ENCODE measurements around the gene MYO7B.

The MYO7B gene

GRCh38 chr2:127588241-127588640 lies 52.8 kb downstream of the MYO7B start:
- no peaks in the 10 kb centered on the region for H3K27me3 ChIP-seq (ENCODE audit: control insufficient read depth, insufficient read depth, low read length)
- DNase-seq (ENCODE audit: low read depth, low spot score) = no peak
- no peaks in the 10 kb centered on the region for H3K36me3 ChIP-seq (ENCODE audit: control insufficient read depth, insufficient read depth, low read length)
- no peaks in the 10 kb centered on the region for H3K4me1 ChIP-seq (ENCODE audit: control insufficient read depth, insufficient read depth, low read length)
- no peaks in the 10 kb centered on the region for H3K9me3 ChIP-seq (ENCODE audit: control insufficient read depth, insufficient read depth, low read length)
- no peak overlapping the region for H3K27ac ChIP-seq (ENCODE audit: low read length)
- no peak overlapping the region for H3K4me3 ChIP-seq (ENCODE audit: low read length)
- WGBS (ENCODE audit: insufficient coverage, insufficient read length) = no CpG with 5 or more reads among the region's 5 CpGs

GRCh38 chr2:127589358-127589757 lies 53.9 kb downstream of the MYO7B start:
- no peak overlapping the region for H3K27ac ChIP-seq (ENCODE audit: low read length)
- no peaks in the 10 kb centered on the region for H3K36me3 ChIP-seq (ENCODE audit: control insufficient read depth, insufficient read depth, low read length)
- no peaks in the 10 kb centered on the region for H3K4me1 ChIP-seq (ENCODE audit: control insufficient read depth, insufficient read depth, low read length)
- no peaks in the 10 kb centered on the region for H3K27me3 ChIP-seq (ENCODE audit: control insufficient read depth, insufficient read depth, low read length)
- no peak overlapping the region for H3K4me3 ChIP-seq (ENCODE audit: low read length)
- WGBS (ENCODE audit: insufficient coverage, insufficient read length) = no CpG with 5 or more reads among the region's 3 CpGs
- DNase-seq (ENCODE audit: low read depth, low spot score) = no peak
- H3K9me3 ChIP-seq (ENCODE audit: control insufficient read depth, insufficient read depth, low read length) = no peaks in the 10 kb centered on the region

GRCh38 chr2:127589841-127590240 lies 54.4 kb downstream of the MYO7B start:
- no peaks in the 10 kb centered on the region for H3K9me3 ChIP-seq (ENCODE audit: control insufficient read depth, insufficient read depth, low read length)
- no peaks in the 10 kb centered on the region for H3K36me3 ChIP-seq (ENCODE audit: control insufficient read depth, insufficient read depth, low read length)
- H3K27ac ChIP-seq (ENCODE audit: low read length) = no peak overlapping the region
- DNase-seq (ENCODE audit: low read depth, low spot score) = no peak
- WGBS (ENCODE audit: insufficient coverage, insufficient read length) = no CpG with 5 or more reads among the region's 5 CpGs
- H3K27me3 ChIP-seq (ENCODE audit: control insufficient read depth, insufficient read depth, low read length) = no peaks in the 10 kb centered on the region
- H3K4me3 ChIP-seq (ENCODE audit: low read length) = no peak overlapping the region
- no peaks in the 10 kb centered on the region for H3K4me1 ChIP-seq (ENCODE audit: control insufficient read depth, insufficient read depth, low read length)

GRCh38 chr2:127590386-127591190 lies 55.1 kb downstream of the MYO7B start:
- WGBS (ENCODE audit: insufficient coverage, insufficient read length) = no CpG with 5 or more reads among the region's 8 CpGs
- H3K27me3 ChIP-seq (ENCODE audit: control insufficient read depth, insufficient read depth, low read length) = no peaks in the 10 kb centered on the region
- H3K4me3 ChIP-seq (ENCODE audit: low read length) = no peak overlapping the region
- H3K36me3 ChIP-seq (ENCODE audit: control insufficient read depth, insufficient read depth, low read length) = no peaks in the 10 kb centered on the region
- H3K4me1 ChIP-seq (ENCODE audit: control insufficient read depth, insufficient read depth, low read length) = no peaks in the 10 kb centered on the region
- no peak for DNase-seq (ENCODE audit: low read depth, low spot score)
- no peak overlapping the region for H3K27ac ChIP-seq (ENCODE audit: low read length)
- no peaks in the 10 kb centered on the region for H3K9me3 ChIP-seq (ENCODE audit: control insufficient read depth, insufficient read depth, low read length)

- no CpG with 5 or more reads among the region's 10 CpGs for WGBS (ENCODE audit: insufficient coverage, insufficient read length)
- Histone ChIP-seq H3K4me3 (ENCODE audit: low read length) (no peak overlapping the region), H3K27me3 (ENCODE audit: control insufficient read depth, insufficient read depth, low read length) (no peaks in the 10 kb centered on the region), H3K9me3 (ENCODE audit: control insufficient read depth, insufficient read depth, low read length) (no peaks in the 10 kb centered on the region), H3K36me3 (ENCODE audit: control insufficient read depth, insufficient read depth, low read length) (no peaks in the 10 kb centered on the region), H3K27ac (ENCODE audit: low read length) (no peak overlapping the region), H3K4me1 (ENCODE audit: control insufficient read depth, insufficient read depth, low read length) (no peaks in the 10 kb centered on the region)
- DNase-seq (ENCODE audit: low read depth, low spot score) = peak; percentile 91
Measured at GRCh38 chr2:127591221-127591923, 55.9 kb downstream of the MYO7B start.

GRCh38 chr2:127592761-127593227 lies 57.3 kb downstream of the MYO7B start:
- WGBS (ENCODE audit: insufficient coverage, insufficient read length) = no CpG with 5 or more reads among the region's 37 CpGs

GRCh38 chr2:127593228-127594115 lies 58.0 kb downstream of the MYO7B start:
- WGBS (ENCODE audit: insufficient coverage, insufficient read length) = no CpG with 5 or more reads among the region's 27 CpGs
- no peak overlapping the region for H3K4me3 ChIP-seq (ENCODE audit: low read length)
- no peak for DNase-seq (ENCODE audit: low read depth, low spot score)
- H3K36me3 ChIP-seq (ENCODE audit: control insufficient read depth, insufficient read depth, low read length) = no peaks in the 10 kb centered on the region
- H3K27me3 ChIP-seq (ENCODE audit: control insufficient read depth, insufficient read depth, low read length) = no peaks in the 10 kb centered on the region
- no peak overlapping the region for H3K27ac ChIP-seq (ENCODE audit: low read length)
- no peaks in the 10 kb centered on the region for H3K9me3 ChIP-seq (ENCODE audit: control insufficient read depth, insufficient read depth, low read length)
- no peaks in the 10 kb centered on the region for H3K4me1 ChIP-seq (ENCODE audit: control insufficient read depth, insufficient read depth, low read length)

More at GRCh38 chr2:127592761-127593227, 57.3 kb downstream of the MYO7B start:
- no peaks in the 10 kb centered on the region for H3K9me3 ChIP-seq (ENCODE audit: control insufficient read depth, insufficient read depth, low read length)
- H3K36me3 ChIP-seq (ENCODE audit: control insufficient read depth, insufficient read depth, low read length) = no peaks in the 10 kb centered on the region
- no peaks in the 10 kb centered on the region for H3K4me1 ChIP-seq (ENCODE audit: control insufficient read depth, insufficient read depth, low read length)
- H3K4me3 ChIP-seq (ENCODE audit: low read length) = no peak overlapping the region
- H3K27ac ChIP-seq (ENCODE audit: low read length) = no peak overlapping the region
- H3K27me3 ChIP-seq (ENCODE audit: control insufficient read depth, insufficient read depth, low read length) = no peaks in the 10 kb centered on the region
- no peak for DNase-seq (ENCODE audit: low read depth, low spot score)

- no peak overlapping the region for H3K4me3 ChIP-seq (ENCODE audit: low read length)
- no peaks in the 10 kb centered on the region for H3K27me3 ChIP-seq (ENCODE audit: control insufficient read depth, insufficient read depth, low read length)
- DNase-seq (ENCODE audit: low read depth, low spot score) = no peak
- no peaks in the 10 kb centered on the region for H3K4me1 ChIP-seq (ENCODE audit: control insufficient read depth, insufficient read depth, low read length)
- no peak overlapping the region for H3K27ac ChIP-seq (ENCODE audit: low read length)
- WGBS (ENCODE audit: insufficient coverage, insufficient read length) = no CpG with 5 or more reads among the region's 10 CpGs
- no peaks in the 10 kb centered on the region for H3K9me3 ChIP-seq (ENCODE audit: control insufficient read depth, insufficient read depth, low read length)
- H3K36me3 ChIP-seq (ENCODE audit: control insufficient read depth, insufficient read depth, low read length) = no peaks in the 10 kb centered on the region
Measured at GRCh38 chr2:127594116-127594591, 58.7 kb downstream of the MYO7B start.

GRCh38 chr2:127596311-127597045 lies 61.0 kb downstream of the MYO7B start:
- no peaks in the 10 kb centered on the region for H3K4me1 ChIP-seq (ENCODE audit: control insufficient read depth, insufficient read depth, low read length)
- DNase-seq (ENCODE audit: low read depth, low spot score) = no peak
- no peaks in the 10 kb centered on the region for H3K36me3 ChIP-seq (ENCODE audit: control insufficient read depth, insufficient read depth, low read length)
- H3K9me3 ChIP-seq (ENCODE audit: control insufficient read depth, insufficient read depth, low read length) = no peaks in the 10 kb centered on the region
- WGBS (ENCODE audit: insufficient coverage, insufficient read length) = no CpG with 5 or more reads among the region's 14 CpGs
- H3K4me3 ChIP-seq (ENCODE audit: low read length) = no peak overlapping the region
- no peak overlapping the region for H3K27ac ChIP-seq (ENCODE audit: low read length)
- H3K27me3 ChIP-seq (ENCODE audit: control insufficient read depth, insufficient read depth, low read length) = no peaks in the 10 kb centered on the region

Data from iPS DF 6.9 (cell line).